GM12878 (cell line): Measurements from ENCODE around the gene ADAMTS14. TPM values are rescaled to one million over a fixed set of nuclear protein-coding genes. Genes with fewer than 3 reads are reported as not detected.

Experiments
- ATAC-seq: fragments of 200-7000 bp; cut with Tn5 transposase; 3 replicates; pipeline ENCODE4 v1.9.1; 2020; ENCODE audit warnings: mild to moderate bottlenecking, moderate library complexity
- BruUV-seq: library from RNA; stranded (reverse); fragments of 400-500 nt; replicated peaks from 2 replicates; lab custom pipeline; 2021; lab: Mats Ljungman, UMichigan
- CTCF ChIA-PET: fragments of 300-600 bp; sonication (Branson Sonifier 250); formaldehyde crosslinking; extraction: SDS; loops from one replicate; lab custom pipeline; 2021; ENCODE audit warnings: inconsistent platforms; lab: Yijun Ruan, JAX
- POLR2A ChIA-PET: fragments of 350-600 bp; formaldehyde crosslinking; extraction: SDS; loops from one replicate; lab custom pipeline; 2021; ENCODE audit warnings: inconsistent platforms; lab: Charles Lee
- RAD21 ChIA-PET: fragments of 300-600 bp; sonication (Branson Sonifier 250); formaldehyde crosslinking; loops from one replicate; lab custom pipeline; 2023; ENCODE audit warnings: antibody characterized with exemption; ENCODE audit not compliant: unreplicated experiment; lab: Charles Lee
- SMC1A ChIA-PET: fragments of 300-600 bp; sonication (Branson Sonifier 250); formaldehyde crosslinking; loops from one replicate; lab custom pipeline; 2023; ENCODE audit not compliant: unreplicated experiment, uncharacterized antibody; lab: Charles Lee
- DNase-seq: peaks from one replicate; pipeline ENCODE4 v3.0.0-alpha.2; 2011; ENCODE audit warnings: low read depth, low spot score
- FAIRE-seq: peaks from 3 replicates; lab custom pipeline; 2011; peaks lifted over from hg19 to GRCh38; lab: Jason Lieb, UNC
- H2AFZ ChIP-seq: 2 replicates; pipeline ENCODE4 v1.6.0; 2011; ENCODE audit warnings: low read depth, low read length, control low read depth; ENCODE audit not compliant: control insufficient read depth
- H3K27ac ChIP-seq: 2 replicates; pipeline ENCODE4 v1.5.1; 2011; ENCODE audit warnings: control low read depth; ENCODE audit not compliant: control insufficient read depth, insufficient read depth
- H3K27me3 ChIP-seq, 2 experiments: replicated peaks in 1 of 2; 2 replicates each; pipeline versions ENCODE4 v1.6.0 to v1.6.1; 2011; ENCODE audit warnings: low read length in 1 of 2; ENCODE audit not compliant: control insufficient read depth in 2 of 2, insufficient read depth in 2 of 2
- H3K36me3 ChIP-seq, 2 experiments: 2 replicates each; pipeline ENCODE4 v1.5.1; 2011; ENCODE audit warnings: low read length in 1 of 2; ENCODE audit not compliant: control insufficient read depth in 2 of 2, insufficient read depth in 2 of 2
- H3K4me1 ChIP-seq: 2 replicates; pipeline ENCODE4 v1.6.1; 2011; ENCODE audit warnings: mild to moderate bottlenecking, low read length, moderate library complexity, mixed read lengths; ENCODE audit not compliant: control insufficient read depth, insufficient read depth
- H3K4me2 ChIP-seq: 2 replicates; pipeline ENCODE4 v1.6.0; 2011; ENCODE audit warnings: control low read depth; ENCODE audit not compliant: control insufficient read depth, insufficient read depth
- H3K4me3 ChIP-seq: fragments of 200-600 bp; sonication (generic); 2 replicates; pipeline ENCODE4 v1.5.1; 2016
- H3K79me2 ChIP-seq: 2 replicates; pipeline ENCODE4 v1.6.0; 2011; ENCODE audit warnings: low read length; ENCODE audit not compliant: control insufficient read depth, insufficient read depth
- H3K9ac ChIP-seq: 2 replicates; pipeline ENCODE4 v1.8.0; 2011; ENCODE audit warnings: low read length, control low read depth, mixed read lengths; ENCODE audit not compliant: control insufficient read depth, insufficient read depth
- H3K9me3 ChIP-seq: replicated peaks from 3 replicates; pipeline ENCODE4 v1.5.1; 2011; ENCODE audit warnings: mild to moderate bottlenecking, low read length; ENCODE audit not compliant: control insufficient read depth, insufficient read depth
- H4K20me1 ChIP-seq: 2 replicates; pipeline ENCODE4 v1.6.0; 2011; ENCODE audit not compliant: control insufficient read depth, insufficient read depth
- DPF2 ChIP-seq: fragments of 450-650 bp; IDR thresholded peaks from 2 replicates; pipeline ENCODE4 v1.6.1; 2017; ENCODE audit warnings: mild to moderate bottlenecking
- HCFC1 ChIP-seq: fragments of 150-350 bp; IDR thresholded peaks from 2 replicates; pipeline ENCODE4 v1.6.1; 2014; ENCODE audit warnings: low read length
- IKZF2 ChIP-seq, 2 experiments: fragments of 450-650 bp; IDR thresholded peaks; 2 replicates each; pipeline ENCODE4 v1.6.1; 2017; ENCODE audit warnings: mild to moderate bottlenecking in 2 of 2, moderate library complexity in 2 of 2
- KAT2A ChIP-seq: conservative IDR thresholded peaks from 2 replicates; pipeline ENCODE4 v1.6.1; 2011; ENCODE audit warnings: low read depth, low read length; ENCODE audit not compliant: control insufficient read depth
- KDM1A ChIP-seq: fragments of 200-600 bp; sonication (generic); IDR thresholded peaks from 2 replicates; pipeline ENCODE4 v1.6.1; 2016; ENCODE audit warnings: borderline replicate concordance
- RAD51 ChIP-seq: fragments of 450-650 bp; IDR thresholded peaks from 2 replicates; pipeline ENCODE4 v1.6.1; 2016; ENCODE audit warnings: moderate library complexity, mild to moderate bottlenecking, inconsistent platforms
- SMC3 ChIP-seq: IDR thresholded peaks from 2 replicates; pipeline ENCODE4 v1.6.1; 2011; ENCODE audit warnings: low read length, improper control_type of control experiment, borderline replicate concordance
- STAT1 ChIP-seq: fragments of 450-650 bp; conservative IDR thresholded peaks from 2 replicates; pipeline ENCODE4 v1.6.1; 2014; ENCODE audit warnings: antibody characterized with exemption, mild to moderate bottlenecking
- TCF7 ChIP-seq: IDR thresholded peaks from 2 replicates; pipeline ENCODE4 v1.6.1; 2014; ENCODE audit warnings: antibody characterized with exemption, borderline replicate concordance
- WGBS: methylation state at CpG from one replicate; pipeline ENCODE4 v1.1.6; 2016; ENCODE audit warnings: low lambda C conversion rate; ENCODE audit not compliant: insufficient replicate concordance, insufficient coverage; ENCODE audit errors: missing lambda C conversion rate; 5-methylcytosine and 5-hydroxymethylcytosine counted together
- in situ Hi-C: fragments of 300-500 bp; cut with MboI; formaldehyde crosslinking; loops from 9 replicates; pipeline ENCODE4 v1.14.3; 2018; ENCODE audit warnings: mixed read lengths
- intact Hi-C: fragments of 100-400 bp; cut with micrococcal nuclease; formaldehyde crosslinking; loops from one replicate; pipeline ENCODE4 v1.14.2; 2022; ENCODE audit not compliant: unreplicated experiment
- polyA plus RNA-seq, 11 experiments: library from polyadenylated mRNA; depleted of rRNA in 4 of 11; unstranded in 6 of 11; stranded (reverse) in 5 of 11; fragments of >200 nt; fragmentation: Nextera tagmentation in 4 of 11; fragmentation: Illumina TruSeq in 1 of 11; extraction: Ambion mirVana in 4 of 11; extraction: Trizol in 1 of 11; gene quantifications; 1 replicate in 1 of 11; 2 replicates in 10 of 11; pipeline versions ENCODE4 v1.2.1 to v1.2.3, GENCODE V29; 2011 to 2016; ENCODE audit warnings: inconsistent platforms in 2 of 11, missing spikeins in 2 of 11, low read depth in 1 of 11
- total RNA-seq, 4 experiments: library from RNA; depleted of rRNA in 3 of 4; stranded (reverse); fragments of >200 nt in 3 of 4; fragmentation: Illumina TruSeq in 1 of 4; extraction: Trizol in 1 of 4; gene quantifications; 2 replicates each; pipeline versions ENCODE4 v1.2.1 to v1.2.3, GENCODE V29; 2013 to 2021
- TF ChIP-seq, protein P1 (sequence below): IDR thresholded peaks from 2 replicates; pipeline ENCODE4 v1.6.1; 2012; ENCODE audit warnings: low read depth, low read length, improper control_type of control experiment
- TF ChIP-seq, protein P2 (sequence below): fragments of 450-650 bp; IDR thresholded peaks from 2 replicates; pipeline ENCODE4 v1.6.1; 2017; ENCODE audit warnings: low read depth, mild to moderate bottlenecking, moderate library complexity
- TF ChIP-seq, protein P3 (sequence below): fragments of 450-650 bp; IDR thresholded peaks from 2 replicates; pipeline ENCODE4 v1.6.1; 2014; ENCODE audit warnings: mild to moderate bottlenecking
- TF ChIP-seq, protein P4 (sequence below): IDR thresholded peaks from 2 replicates; pipeline ENCODE4 v1.6.1; 2011; ENCODE audit warnings: low read depth, low read length, improper control_type of control experiment, borderline replicate concordance
- TF ChIP-seq, protein P5 (sequence below): fragments of 450-650 bp; IDR thresholded peaks from 2 replicates; pipeline ENCODE4 v1.6.1; 2017; ENCODE audit warnings: antibody characterized with exemption, mild to moderate bottlenecking, moderate library complexity

The ADAMTS14 gene
- total and polyA plus RNA-seq, 10 of the 15 experiments (the other 5 are each of a cell fraction or from before 2014, with no cell fraction given) = 0.03 to 0.05 TPM; not detected in 8

DNA sequence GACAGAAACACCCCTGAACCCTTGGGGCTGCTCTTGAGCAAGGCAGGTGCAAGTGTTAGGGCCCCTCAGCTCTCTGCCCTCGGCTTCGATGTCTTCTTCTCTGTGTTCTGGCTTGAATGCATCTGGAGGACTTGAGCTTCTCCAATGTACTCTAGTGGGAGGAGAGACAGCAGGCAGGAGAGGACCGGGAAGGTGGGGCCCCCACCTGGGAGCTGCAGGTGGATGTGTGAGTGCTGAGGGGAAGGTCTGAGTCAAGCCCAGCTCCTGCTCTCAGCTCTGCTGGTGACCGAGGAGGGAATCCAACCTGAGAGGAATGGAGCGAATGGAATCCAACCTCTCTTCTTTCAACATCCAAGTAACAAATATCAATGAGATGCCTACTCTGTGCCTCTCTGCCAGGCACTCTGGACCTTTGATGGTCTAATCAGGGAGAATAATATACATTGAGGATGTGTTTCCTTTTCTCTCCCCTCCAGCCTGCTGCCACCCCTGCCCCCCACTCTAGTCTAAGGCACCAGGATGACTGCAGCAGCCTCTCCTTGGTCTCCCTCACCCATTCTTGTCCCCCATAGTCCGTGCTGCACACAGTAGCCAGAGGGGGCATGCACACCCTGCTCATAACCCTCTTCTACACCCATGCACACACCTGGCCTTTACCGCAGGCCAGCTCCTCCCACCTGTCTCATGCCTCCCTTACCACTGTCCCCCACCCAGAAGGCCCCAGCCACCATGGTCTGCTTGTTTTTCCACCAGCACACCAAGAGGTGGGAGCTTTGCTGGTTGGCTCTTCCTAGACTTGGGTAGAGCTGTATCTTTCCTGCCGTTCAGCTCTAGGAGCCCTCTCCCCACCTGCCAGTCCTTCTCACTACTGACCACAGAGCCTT lies 99.2 kb downstream of the ADAMTS14 start:
- POLR2A ChIA-PET = no interaction called here
- in situ Hi-C loops (no loop called here), intact Hi-C loops (no loop called here)
- no peak overlapping the region for H3K4me2 ChIP-seq
- no TSS peak for BruUV-seq
- no peaks in the 10 kb centered on the region for H4K20me1 ChIP-seq
- no peak overlapping the region for H3K9ac ChIP-seq
- no peaks in the 10 kb centered on the region; a peak in 2 of 4 replicates for H3K27me3 ChIP-seq
- ATAC-seq (no peak), FAIRE-seq (no peak), DNase-seq (no peak)
- no peaks in the 10 kb centered on the region for H3K4me1 ChIP-seq
- H3K79me2 ChIP-seq = no peaks in the 10 kb centered on the region
- SMC1A ChIA-PET = interaction anchor here (1.1 kb wide), 1 partner anchor 17 kb away, joined by 3 read pairs; no protein-coding TSS in a partner anchor
- RAD21 ChIA-PET = no interaction called here
- H3K9me3 ChIP-seq = no peaks in the 10 kb centered on the region
- no peaks in the 10 kb centered on the region for H3K36me3 ChIP-seq
- H3K4me3 ChIP-seq = no peak overlapping the region
- no peak overlapping the region for H2AFZ ChIP-seq
- CTCF ChIA-PET = no interaction called here
- 40% methylated on average over 8 of the region's 8 CpGs for WGBS
- no peak overlapping the region for H3K27ac ChIP-seq
- TF ChIP-seq, protein P1, sequence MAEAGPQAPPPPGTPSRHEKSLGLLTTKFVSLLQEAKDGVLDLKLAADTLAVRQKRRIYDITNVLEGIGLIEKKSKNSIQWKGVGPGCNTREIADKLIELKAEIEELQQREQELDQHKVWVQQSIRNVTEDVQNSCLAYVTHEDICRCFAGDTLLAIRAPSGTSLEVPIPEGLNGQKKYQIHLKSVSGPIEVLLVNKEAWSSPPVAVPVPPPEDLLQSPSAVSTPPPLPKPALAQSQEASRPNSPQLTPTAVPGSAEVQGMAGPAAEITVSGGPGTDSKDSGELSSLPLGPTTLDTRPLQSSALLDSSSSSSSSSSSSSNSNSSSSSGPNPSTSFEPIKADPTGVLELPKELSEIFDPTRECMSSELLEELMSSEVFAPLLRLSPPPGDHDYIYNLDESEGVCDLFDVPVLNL = no peak
- TF ChIP-seq TCF7 (no peak), KDM1A (no peak), HCFC1 (no peak), DPF2 (no peak), KAT2A (no peak), STAT1 (no peak), IKZF2 (IDR thresholded peaks at IDR 0.05) (no peak), SMC3 (no peak), RAD51 (no peak)
- TF ChIP-seq, protein P2, sequence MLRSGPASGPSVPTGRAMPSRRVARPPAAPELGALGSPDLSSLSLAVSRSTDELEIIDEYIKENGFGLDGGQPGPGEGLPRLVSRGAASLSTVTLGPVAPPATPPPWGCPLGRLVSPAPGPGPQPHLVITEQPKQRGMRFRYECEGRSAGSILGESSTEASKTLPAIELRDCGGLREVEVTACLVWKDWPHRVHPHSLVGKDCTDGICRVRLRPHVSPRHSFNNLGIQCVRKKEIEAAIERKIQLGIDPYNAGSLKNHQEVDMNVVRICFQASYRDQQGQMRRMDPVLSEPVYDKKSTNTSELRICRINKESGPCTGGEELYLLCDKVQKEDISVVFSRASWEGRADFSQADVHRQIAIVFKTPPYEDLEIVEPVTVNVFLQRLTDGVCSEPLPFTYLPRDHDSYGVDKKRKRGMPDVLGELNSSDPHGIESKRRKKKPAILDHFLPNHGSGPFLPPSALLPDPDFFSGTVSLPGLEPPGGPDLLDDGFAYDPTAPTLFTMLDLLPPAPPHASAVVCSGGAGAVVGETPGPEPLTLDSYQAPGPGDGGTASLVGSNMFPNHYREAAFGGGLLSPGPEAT = no peak
- TF ChIP-seq, protein P3, sequence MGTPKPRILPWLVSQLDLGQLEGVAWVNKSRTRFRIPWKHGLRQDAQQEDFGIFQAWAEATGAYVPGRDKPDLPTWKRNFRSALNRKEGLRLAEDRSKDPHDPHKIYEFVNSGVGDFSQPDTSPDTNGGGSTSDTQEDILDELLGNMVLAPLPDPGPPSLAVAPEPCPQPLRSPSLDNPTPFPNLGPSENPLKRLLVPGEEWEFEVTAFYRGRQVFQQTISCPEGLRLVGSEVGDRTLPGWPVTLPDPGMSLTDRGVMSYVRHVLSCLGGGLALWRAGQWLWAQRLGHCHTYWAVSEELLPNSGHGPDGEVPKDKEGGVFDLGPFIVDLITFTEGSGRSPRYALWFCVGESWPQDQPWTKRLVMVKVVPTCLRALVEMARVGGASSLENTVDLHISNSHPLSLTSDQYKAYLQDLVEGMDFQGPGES = no peak
- TF ChIP-seq, protein P4, sequence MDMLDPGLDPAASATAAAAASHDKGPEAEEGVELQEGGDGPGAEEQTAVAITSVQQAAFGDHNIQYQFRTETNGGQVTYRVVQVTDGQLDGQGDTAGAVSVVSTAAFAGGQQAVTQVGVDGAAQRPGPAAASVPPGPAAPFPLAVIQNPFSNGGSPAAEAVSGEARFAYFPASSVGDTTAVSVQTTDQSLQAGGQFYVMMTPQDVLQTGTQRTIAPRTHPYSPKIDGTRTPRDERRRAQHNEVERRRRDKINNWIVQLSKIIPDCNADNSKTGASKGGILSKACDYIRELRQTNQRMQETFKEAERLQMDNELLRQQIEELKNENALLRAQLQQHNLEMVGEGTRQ = no peak
- TF ChIP-seq, protein P5, sequence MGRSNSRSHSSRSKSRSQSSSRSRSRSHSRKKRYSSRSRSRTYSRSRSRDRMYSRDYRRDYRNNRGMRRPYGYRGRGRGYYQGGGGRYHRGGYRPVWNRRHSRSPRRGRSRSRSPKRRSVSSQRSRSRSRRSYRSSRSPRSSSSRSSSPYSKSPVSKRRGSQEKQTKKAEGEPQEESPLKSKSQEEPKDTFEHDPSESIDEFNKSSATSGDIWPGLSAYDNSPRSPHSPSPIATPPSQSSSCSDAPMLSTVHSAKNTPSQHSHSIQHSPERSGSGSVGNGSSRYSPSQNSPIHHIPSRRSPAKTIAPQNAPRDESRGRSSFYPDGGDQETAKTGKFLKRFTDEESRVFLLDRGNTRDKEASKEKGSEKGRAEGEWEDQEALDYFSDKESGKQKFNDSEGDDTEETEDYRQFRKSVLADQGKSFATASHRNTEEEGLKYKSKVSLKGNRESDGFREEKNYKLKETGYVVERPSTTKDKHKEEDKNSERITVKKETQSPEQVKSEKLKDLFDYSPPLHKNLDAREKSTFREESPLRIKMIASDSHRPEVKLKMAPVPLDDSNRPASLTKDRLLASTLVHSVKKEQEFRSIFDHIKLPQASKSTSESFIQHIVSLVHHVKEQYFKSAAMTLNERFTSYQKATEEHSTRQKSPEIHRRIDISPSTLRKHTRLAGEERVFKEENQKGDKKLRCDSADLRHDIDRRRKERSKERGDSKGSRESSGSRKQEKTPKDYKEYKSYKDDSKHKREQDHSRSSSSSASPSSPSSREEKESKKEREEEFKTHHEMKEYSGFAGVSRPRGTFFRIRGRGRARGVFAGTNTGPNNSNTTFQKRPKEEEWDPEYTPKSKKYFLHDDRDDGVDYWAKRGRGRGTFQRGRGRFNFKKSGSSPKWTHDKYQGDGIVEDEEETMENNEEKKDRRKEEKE = no peak
